ENCODE data around the gene SCAF4.

Gene SCAF4

DNA sequence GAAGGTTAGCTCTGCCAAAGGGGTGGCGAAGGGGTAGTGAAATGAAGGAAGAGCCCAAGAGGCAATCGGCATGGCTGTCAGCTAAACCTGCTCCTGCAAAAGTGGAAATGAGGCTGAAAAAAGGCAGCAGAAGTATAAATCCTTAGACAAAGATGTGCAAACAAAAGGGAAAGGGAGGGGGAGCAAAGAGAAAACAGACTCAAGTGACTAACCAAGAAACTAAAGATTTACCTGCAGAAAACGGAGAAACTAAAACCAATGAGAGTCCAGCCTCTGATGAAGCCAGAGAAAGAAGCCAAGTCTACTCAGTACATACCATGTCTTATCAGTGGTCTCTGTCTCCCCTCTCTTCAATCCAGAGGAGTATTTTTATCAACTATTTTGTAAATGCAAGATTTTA lies 25.4 kb downstream of the SCAF4 start:
- H3K27ac ChIP-seq, result no peak overlapping the region
- no peaks in the 10 kb centered on the region for H3K27me3 ChIP-seq (ENCODE audit: insufficient read depth, low read depth)
- H4K20me1 ChIP-seq (ENCODE audit: insufficient read depth), result peaks cover 44% of the 10 kb centered on the region
- H3K36me3 ChIP-seq (ENCODE audit: insufficient read depth), result peaks cover 5% of the 10 kb centered on the region; the same call in 1 of the 2 replicates
- H3K79me2 ChIP-seq (ENCODE audit: insufficient read depth, low read depth), result peaks cover 77% of the 10 kb centered on the region
- no peak overlapping the region for H2AFZ ChIP-seq (ENCODE audit: low read depth)
- H3K4me2 ChIP-seq, result no peak overlapping the region
- peaks cover 16% of the 10 kb centered on the region for H3K4me1 ChIP-seq (ENCODE audit: low read depth, poor library complexity, severe bottlenecking)
- H3K4me3 ChIP-seq (IDR thresholded peaks at IDR 0.05; ENCODE audit: insufficient read depth, low read depth, low read length), result no peak overlapping the region
- TF ChIP-seq, protein P1, sequence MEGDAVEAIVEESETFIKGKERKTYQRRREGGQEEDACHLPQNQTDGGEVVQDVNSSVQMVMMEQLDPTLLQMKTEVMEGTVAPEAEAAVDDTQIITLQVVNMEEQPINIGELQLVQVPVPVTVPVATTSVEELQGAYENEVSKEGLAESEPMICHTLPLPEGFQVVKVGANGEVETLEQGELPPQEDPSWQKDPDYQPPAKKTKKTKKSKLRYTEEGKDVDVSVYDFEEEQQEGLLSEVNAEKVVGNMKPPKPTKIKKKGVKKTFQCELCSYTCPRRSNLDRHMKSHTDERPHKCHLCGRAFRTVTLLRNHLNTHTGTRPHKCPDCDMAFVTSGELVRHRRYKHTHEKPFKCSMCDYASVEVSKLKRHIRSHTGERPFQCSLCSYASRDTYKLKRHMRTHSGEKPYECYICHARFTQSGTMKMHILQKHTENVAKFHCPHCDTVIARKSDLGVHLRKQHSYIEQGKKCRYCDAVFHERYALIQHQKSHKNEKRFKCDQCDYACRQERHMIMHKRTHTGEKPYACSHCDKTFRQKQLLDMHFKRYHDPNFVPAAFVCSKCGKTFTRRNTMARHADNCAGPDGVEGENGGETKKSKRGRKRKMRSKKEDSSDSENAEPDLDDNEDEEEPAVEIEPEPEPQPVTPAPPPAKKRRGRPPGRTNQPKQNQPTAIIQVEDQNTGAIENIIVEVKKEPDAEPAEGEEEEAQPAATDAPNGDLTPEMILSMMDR (conservative IDR thresholded peaks at IDR 0.05; ENCODE audit: low read depth, low read length), result no peak
- no peak overlapping the region for H3K9ac ChIP-seq

DNA sequence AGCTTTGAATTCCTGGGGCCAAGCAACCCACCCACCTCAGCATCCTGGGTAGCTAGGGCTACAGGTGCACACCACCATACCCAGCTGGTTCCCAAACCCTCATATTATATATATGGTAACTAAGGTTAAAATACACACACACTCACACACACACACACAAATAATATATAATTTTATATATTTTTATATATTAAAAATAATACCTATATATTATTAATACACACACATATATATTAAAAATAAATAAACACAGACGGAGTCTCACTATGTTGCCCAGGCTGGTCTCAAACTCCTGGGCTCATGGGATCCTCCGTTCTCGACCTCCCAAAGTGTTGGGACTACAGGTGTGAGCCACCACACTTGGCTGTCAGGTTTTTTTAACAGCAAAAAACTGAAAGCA lies 31.9 kb downstream of the SCAF4 start:
- Histone ChIP-seq H3K4me2 (no peak overlapping the region), H3K27ac (no peak overlapping the region), H3K36me3 (ENCODE audit: insufficient read depth) (peaks cover 13% of the 10 kb centered on the region; the same call in 1 of the 2 replicates), H3K27me3 (ENCODE audit: insufficient read depth, low read depth) (no peaks in the 10 kb centered on the region), H3K4me1 (ENCODE audit: low read depth, poor library complexity, severe bottlenecking) (no peaks in the 10 kb centered on the region), H4K20me1 (ENCODE audit: insufficient read depth) (peaks cover 4% of the 10 kb centered on the region; the same call in 1 of the 2 replicates), H3K79me2 (ENCODE audit: insufficient read depth, low read depth) (peaks cover 22% of the 10 kb centered on the region; the same call in 1 of the 2 replicates), H3K4me3 (IDR thresholded peaks at IDR 0.05; ENCODE audit: insufficient read depth, low read depth, low read length) (no peak overlapping the region), H3K9ac (no peak overlapping the region), H2AFZ (ENCODE audit: low read depth) (no peak overlapping the region)
- TF ChIP-seq, protein P1 (conservative IDR thresholded peaks at IDR 0.05; ENCODE audit: low read depth, low read length), result no peak

DNA sequence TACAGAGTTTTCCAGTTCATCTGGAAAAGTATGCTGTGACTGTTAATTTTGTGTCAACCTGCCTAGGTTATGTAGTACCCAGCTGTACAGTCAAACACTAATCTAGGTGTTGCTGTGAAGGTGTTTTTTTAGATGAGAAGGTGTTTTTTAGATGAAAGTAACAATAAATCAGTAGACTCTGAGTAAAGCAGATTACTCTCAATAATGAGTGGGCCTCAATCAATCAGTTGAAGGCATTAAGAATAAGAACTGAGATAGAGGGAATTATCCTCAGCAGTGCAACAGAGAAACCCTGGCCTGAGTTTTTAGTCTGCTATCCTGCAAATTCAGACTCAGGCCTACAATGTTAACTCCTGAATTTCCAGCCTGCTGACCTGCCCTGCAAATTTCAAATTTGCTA lies 33.5 kb downstream of the SCAF4 start:
- H3K9ac ChIP-seq, result no peak overlapping the region
- H3K4me3 ChIP-seq (IDR thresholded peaks at IDR 0.05; ENCODE audit: insufficient read depth, low read depth, low read length), result no peak overlapping the region
- no peak overlapping the region for H2AFZ ChIP-seq (ENCODE audit: low read depth)
- peaks cover 8% of the 10 kb centered on the region; the same call in 1 of the 2 replicates for H3K79me2 ChIP-seq (ENCODE audit: insufficient read depth, low read depth)
- H4K20me1 ChIP-seq (ENCODE audit: insufficient read depth), result peaks cover 4% of the 10 kb centered on the region; the same call in 1 of the 2 replicates
- no peaks in the 10 kb centered on the region for H3K4me1 ChIP-seq (ENCODE audit: low read depth, poor library complexity, severe bottlenecking)
- H3K27me3 ChIP-seq (ENCODE audit: insufficient read depth, low read depth), result no peaks in the 10 kb centered on the region
- no peak overlapping the region for H3K4me2 ChIP-seq
- peaks cover 23% of the 10 kb centered on the region; the same call in 1 of the 2 replicates for H3K36me3 ChIP-seq (ENCODE audit: insufficient read depth)
- no peak overlapping the region for H3K27ac ChIP-seq
- TF ChIP-seq, protein P1 (conservative IDR thresholded peaks at IDR 0.05; ENCODE audit: low read depth, low read length), result no peak

GRCh38 chr21:31696424-31696823 lies 35.5 kb downstream of the SCAF4 start:
- TF ChIP-seq, protein P1 (conservative IDR thresholded peaks at IDR 0.05; ENCODE audit: low read depth, low read length), result no peak
- H4K20me1 ChIP-seq (ENCODE audit: insufficient read depth), result no peaks in the 10 kb centered on the region

More at GRCh38 chr21:31696424-31696823, 35.5 kb downstream of the SCAF4 start:
- Histone ChIP-seq H3K36me3 (ENCODE audit: insufficient read depth) (peaks cover 21% of the 10 kb centered on the region; the same call in 1 of the 2 replicates), H3K79me2 (ENCODE audit: insufficient read depth, low read depth) (peaks cover 6% of the 10 kb centered on the region; the same call in 1 of the 2 replicates), H2AFZ (ENCODE audit: low read depth) (no peak overlapping the region), H3K4me1 (ENCODE audit: low read depth, poor library complexity, severe bottlenecking) (no peaks in the 10 kb centered on the region), H3K27me3 (ENCODE audit: insufficient read depth, low read depth) (no peaks in the 10 kb centered on the region), H3K27ac (no peak overlapping the region), H3K9ac (no peak overlapping the region), H3K4me3 (IDR thresholded peaks at IDR 0.05; ENCODE audit: insufficient read depth, low read depth, low read length) (no peak overlapping the region), H3K4me2 (no peak overlapping the region)

Measured in KMS-11 (cell line).